ENCODE results near the gene IGFN1. TPM values are rescaled to one million over a fixed set of nuclear protein-coding genes. Genes with fewer than 3 reads are reported as not detected.

Gene IGFN1
- total and polyA plus RNA-seq, 8 donors: 0.60 to 3.0 (median 0.95) TPM

GRCh38 chr1:201241736-201242135 is 51.1 kb downstream of the IGFN1 start:
- Histone ChIP-seq H3K27me3 (peaks cover 9 to 15% of the 10 kb centered on the region in 2 donors), H3K4me1 (no peaks in the 10 kb centered on the region), H3K9me3 (no peaks in the 10 kb centered on the region), H3K27ac (no peak overlapping the region), H3K36me3 (no peaks in the 10 kb centered on the region), H3K4me3 (no peak overlapping the region)
- intact Hi-C loops (cut with DNase I): no loop called here
- ATAC-seq (no peak), DNase-seq (no peak)
- TF ChIP-seq, protein P1, sequence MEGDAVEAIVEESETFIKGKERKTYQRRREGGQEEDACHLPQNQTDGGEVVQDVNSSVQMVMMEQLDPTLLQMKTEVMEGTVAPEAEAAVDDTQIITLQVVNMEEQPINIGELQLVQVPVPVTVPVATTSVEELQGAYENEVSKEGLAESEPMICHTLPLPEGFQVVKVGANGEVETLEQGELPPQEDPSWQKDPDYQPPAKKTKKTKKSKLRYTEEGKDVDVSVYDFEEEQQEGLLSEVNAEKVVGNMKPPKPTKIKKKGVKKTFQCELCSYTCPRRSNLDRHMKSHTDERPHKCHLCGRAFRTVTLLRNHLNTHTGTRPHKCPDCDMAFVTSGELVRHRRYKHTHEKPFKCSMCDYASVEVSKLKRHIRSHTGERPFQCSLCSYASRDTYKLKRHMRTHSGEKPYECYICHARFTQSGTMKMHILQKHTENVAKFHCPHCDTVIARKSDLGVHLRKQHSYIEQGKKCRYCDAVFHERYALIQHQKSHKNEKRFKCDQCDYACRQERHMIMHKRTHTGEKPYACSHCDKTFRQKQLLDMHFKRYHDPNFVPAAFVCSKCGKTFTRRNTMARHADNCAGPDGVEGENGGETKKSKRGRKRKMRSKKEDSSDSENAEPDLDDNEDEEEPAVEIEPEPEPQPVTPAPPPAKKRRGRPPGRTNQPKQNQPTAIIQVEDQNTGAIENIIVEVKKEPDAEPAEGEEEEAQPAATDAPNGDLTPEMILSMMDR (IDR thresholded peaks at IDR 0.05): no peak

GRCh38 chr1:201245082-201245481 is 54.5 kb downstream of the IGFN1 start:
- no peak for ATAC-seq
- TF ChIP-seq, protein P1 (IDR thresholded peaks at IDR 0.05): no peak
- DNase-seq: no peak

GRCh38 chr1:201248721-201249559 is 58.3 kb downstream of the IGFN1 start:
- intact Hi-C loops (cut with DNase I): no loop called here

More at GRCh38 chr1:201245082-201245481, 54.5 kb downstream of the IGFN1 start:
- no peaks in the 10 kb centered on the region for H3K9me3 ChIP-seq
- H3K27me3 ChIP-seq: peaks cover 9 to 15% of the 10 kb centered on the region in 2 donors
- no peaks in the 10 kb centered on the region for H3K36me3 ChIP-seq
- no peaks in the 10 kb centered on the region for H3K4me1 ChIP-seq
- intact Hi-C loops (cut with DNase I): no loop called here
- no peak overlapping the region for H3K4me3 ChIP-seq
- H3K27ac ChIP-seq: no peak overlapping the region

GRCh38 chr1:201250326-201251011 is 59.8 kb downstream of the IGFN1 start:
- intact Hi-C loops (cut with DNase I): loop anchor here in 1 of 2 donors (10.0 kb wide), 1 partner anchor 104 kb away; no protein-coding TSS in a partner anchor
- no peak for ATAC-seq
- Histone ChIP-seq H3K4me1 (no peaks in the 10 kb centered on the region), H3K27ac (no peak overlapping the region), H3K27me3 (peaks cover 0 to under 1% of the 10 kb centered on the region in 2 donors), H3K9me3 (no peaks in the 10 kb centered on the region), H3K4me3 (no peak overlapping the region), H3K36me3 (no peaks in the 10 kb centered on the region)
- DNase-seq: no peak
- TF ChIP-seq, protein P1 (IDR thresholded peaks at IDR 0.05): no peak

More at GRCh38 chr1:201248721-201249559, 58.3 kb downstream of the IGFN1 start:
- H3K27me3 ChIP-seq: peaks cover 3 to 10% of the 10 kb centered on the region in 2 donors
- H3K4me1 ChIP-seq: no peaks in the 10 kb centered on the region
- no peaks in the 10 kb centered on the region for H3K9me3 ChIP-seq
- TF ChIP-seq, protein P1 (IDR thresholded peaks at IDR 0.05): no peak
- H3K36me3 ChIP-seq: no peaks in the 10 kb centered on the region
- no peak for ATAC-seq
- H3K27ac ChIP-seq: no peak overlapping the region
- no peak for DNase-seq
- H3K4me3 ChIP-seq: no peak overlapping the region

DNA sequence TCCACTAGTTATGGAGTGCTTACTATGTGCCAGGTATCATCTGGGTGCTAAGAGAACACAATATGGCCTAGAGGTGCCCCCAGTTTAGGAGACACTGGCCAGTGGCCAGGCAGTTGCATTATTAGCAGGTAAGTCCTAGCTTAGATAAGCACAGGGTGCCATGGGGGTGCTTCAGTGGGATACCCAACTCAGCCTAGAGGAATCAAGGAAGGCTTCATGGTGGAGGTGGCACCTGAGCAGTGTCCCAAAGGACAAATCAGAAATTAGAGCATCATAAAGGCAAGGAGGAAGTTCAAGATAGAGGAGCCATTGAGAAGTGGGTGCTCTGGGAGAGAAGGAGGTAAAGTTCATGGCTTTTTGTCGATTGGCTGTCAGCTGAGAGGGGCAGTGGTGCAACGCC is 60.8 kb downstream of the IGFN1 start:
- intact Hi-C loops (cut with DNase I): loop anchor here in 1 of 2 donors (10.0 kb wide), 1 partner anchor 103 kb away; no protein-coding TSS in a partner anchor
- H3K4me1 ChIP-seq: no peaks in the 10 kb centered on the region
- no peak overlapping the region for H3K4me3 ChIP-seq
- no peak for DNase-seq
- TF ChIP-seq, protein P1 (IDR thresholded peaks at IDR 0.05): no peak
- H3K9me3 ChIP-seq: no peaks in the 10 kb centered on the region
- H3K36me3 ChIP-seq: no peaks in the 10 kb centered on the region
- H3K27me3 ChIP-seq: no peaks in the 10 kb centered on the region
- H3K27ac ChIP-seq: no peak overlapping the region
- ATAC-seq: no peak

Measured in left lung (tissue), 10 donors.